Dedifferentiated amniotic fluid mesenchymal stem cell (primary cell): ENCODE results near the gene CLIP1.
"Not testable (repeated sequence)": the region's sequence is repeated elsewhere in the genome, so short reads cannot be mapped to it uniquely, and the experiment has no call there.

Experiments used
- DNase-seq: peaks from one replicate; pipeline ENCODE4 v3.0.0-alpha.2; 2016; ENCODE audit errors: extremely low spot score

CLIP1 gene

DNA sequence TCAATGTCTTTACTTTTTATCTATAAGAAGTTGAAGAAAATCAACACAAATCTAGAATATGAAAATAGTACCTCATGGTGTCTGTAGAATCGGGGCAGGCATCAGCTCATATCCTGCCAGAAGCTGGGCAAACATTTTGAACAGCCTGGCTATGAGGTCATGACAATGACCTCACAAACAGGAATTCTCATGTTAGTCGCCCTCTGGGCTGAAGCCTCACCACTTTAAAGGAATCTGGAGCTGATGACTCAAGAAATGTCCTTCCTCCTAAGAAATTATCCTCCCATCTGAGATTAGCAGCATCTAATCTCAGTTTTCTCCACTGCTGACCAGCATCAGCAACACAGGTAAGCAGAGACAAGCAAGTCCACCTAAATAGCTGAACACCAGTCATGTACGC lies 27.1 kb downstream of the CLIP1 start:
- no peak for DNase-seq

GRCh38 chr12:122394626-122395194 lies 27.8 kb downstream of the CLIP1 start:
- DNase-seq: no peak

DNA sequence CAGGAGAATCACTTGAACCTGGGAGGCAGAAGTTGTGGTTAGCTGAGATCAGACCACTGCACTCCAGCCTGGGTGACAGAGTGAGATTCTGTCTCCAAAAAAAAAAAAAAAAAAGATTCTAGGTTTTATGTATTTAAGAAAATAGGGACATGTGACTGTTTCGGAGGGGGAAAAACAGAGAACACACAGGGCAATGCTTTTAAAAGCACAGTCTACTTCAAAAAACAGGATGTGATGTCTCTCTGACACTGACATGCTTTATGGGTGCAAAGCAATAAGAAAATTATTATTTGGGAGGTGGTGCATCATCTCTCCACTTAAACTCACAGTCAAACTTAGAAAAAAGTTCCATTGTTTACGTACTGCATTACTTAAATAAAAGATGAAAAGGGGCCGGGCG lies 28.7 kb downstream of the CLIP1 start:
- DNase-seq: no peak

- no peak for DNase-seq
Measured at GRCh38 chr12:122392411-122392810, 30.1 kb downstream of the CLIP1 start.

- no peak for DNase-seq
Measured at GRCh38 chr12:122389677-122390076, 32.8 kb downstream of the CLIP1 start.

DNA sequence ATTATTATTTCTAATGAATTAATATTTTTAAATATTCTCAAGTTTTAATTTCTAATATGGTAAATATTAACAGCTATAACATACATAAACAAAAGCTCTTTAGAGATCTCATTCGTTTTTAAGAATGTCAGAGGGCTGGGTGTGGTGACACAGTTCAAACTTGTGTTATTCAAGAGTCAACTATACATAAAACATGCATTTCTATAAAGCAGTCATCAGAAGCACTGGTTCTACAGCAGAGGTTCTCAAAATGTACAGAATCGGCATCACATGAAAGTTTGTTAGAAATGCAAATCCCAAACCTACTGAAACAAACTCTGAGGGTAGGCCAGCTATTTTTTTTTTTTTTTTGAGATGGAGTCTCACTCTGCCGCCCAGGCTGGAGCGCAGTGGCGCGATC lies 34.6 kb downstream of the CLIP1 start:
- DNase-seq: no peak

DNA sequence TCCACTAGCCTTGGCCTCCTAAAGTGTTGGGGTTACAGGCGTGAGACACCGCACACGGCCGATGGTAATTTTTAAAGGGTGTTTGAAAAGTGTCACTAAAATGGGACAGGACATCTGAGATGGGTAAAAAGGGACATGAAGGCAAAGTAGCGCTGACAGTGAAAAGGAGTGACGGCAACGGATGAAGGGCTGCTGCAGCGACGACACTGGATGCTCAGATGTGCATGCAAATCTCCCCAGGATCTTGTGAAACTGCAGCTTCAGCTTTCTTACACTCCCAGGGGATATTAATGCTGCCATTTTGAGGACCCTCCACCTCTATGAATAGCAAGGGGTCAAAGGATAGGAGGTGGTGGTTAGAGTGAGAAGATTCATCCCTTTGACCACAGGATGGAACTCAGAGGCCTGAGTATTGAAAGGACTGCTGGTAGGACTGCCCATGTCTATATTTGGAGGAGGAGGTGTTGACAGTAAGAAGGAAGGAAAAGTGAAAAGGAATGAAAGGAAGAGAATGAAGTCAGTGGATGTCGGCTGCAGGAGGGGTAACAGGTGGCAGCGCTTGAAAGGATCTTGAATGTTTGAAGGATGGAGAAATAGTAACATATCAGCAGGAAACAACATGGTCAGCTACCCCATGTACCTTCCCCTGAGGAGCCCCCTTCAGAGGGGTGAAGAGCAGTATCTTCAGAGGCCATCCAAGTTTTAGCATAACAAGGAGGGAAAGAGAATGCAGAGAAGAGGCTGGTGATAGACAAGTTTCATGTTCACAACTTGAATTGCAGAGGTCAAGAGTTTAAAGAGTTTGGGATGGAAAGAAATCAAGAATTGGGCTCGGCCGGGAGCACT lies 37.1 kb downstream of the CLIP1 start:
- no peak for DNase-seq

GRCh38 chr12:122382919-122383350 lies 39.5 kb downstream of the CLIP1 start:
- DNase-seq: no peak

GRCh38 chr12:122381021-122381420 lies 41.4 kb downstream of the CLIP1 start:
- no peak for DNase-seq

GRCh38 chr12:122376751-122377150 lies 45.7 kb downstream of the CLIP1 start:
- not testable (repeated sequence) for DNase-seq

DNA sequence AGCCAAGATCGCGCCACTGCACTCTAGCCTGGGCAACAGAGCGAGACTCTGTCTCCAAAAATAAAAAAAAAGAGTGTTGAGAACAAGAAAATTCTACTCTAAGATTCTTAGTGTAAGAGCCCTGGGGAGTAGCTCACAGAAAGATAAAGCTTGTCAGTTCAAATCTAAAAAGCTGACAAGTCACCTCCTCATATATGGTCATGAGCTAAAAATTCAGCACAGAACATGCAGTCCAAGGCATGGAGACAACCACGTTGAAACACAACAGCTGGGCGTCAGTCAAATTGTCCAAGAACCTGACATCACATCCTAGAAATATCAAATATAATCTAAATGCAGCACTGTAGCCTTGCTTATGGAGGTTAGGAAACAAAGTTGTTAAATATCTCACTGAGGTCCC lies 47.8 kb downstream of the CLIP1 start:
- no peak for DNase-seq

DNA sequence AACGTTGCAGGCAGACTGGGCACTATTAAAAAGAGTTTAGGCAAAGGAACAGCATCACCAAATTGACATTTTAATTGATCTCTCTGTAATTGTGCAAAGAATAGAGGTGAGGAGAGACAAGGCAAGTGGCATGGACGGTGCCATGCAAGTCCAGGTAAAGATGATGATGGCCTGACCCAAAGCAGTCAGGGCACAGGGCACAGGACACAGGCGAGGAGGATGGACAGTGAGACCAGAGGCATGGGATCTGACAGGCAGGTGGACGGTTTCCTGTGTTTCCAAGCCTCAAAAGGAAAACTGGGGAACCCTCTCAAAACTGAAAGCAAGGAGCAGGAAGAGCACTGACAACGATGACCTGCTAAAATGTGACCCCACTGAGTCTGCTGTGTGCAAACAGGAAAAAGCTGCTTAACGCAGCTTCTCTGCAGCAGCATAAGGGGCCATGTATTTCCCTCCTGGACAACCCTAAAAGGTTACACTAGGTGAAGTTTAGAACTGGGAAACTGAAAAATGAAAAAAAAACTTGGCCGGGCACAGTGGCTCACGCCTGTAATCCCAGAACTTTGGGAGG lies 50.9 kb downstream of the CLIP1 start:
- DNase-seq: no peak

GRCh38 chr12:122368361-122369073 lies 54.0 kb downstream of the CLIP1 start:
- no peak for DNase-seq

DNA sequence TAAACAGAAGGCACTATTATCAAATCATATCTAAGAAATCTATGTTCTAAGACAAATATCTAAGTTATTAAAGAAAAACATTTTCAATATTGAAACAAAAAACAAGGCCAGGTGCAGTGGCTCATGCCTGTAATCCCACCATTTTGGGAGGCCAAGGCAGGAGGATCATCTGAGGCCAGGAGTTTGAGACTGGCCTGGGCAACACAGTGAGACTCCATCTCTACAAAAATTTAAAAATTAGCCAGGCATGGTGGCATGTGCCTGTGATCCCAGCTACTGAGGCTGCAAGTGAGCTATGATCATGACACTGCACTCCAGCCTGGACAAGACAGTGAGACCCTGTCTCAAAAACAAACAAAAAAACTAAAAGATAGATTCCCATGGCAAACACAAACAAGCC lies 54.8 kb downstream of the CLIP1 start:
- not testable (repeated sequence) for DNase-seq

GRCh38 chr12:122366685-122367475 lies 55.6 kb downstream of the CLIP1 start:
- DNase-seq: peak; percentile 85

DNA sequence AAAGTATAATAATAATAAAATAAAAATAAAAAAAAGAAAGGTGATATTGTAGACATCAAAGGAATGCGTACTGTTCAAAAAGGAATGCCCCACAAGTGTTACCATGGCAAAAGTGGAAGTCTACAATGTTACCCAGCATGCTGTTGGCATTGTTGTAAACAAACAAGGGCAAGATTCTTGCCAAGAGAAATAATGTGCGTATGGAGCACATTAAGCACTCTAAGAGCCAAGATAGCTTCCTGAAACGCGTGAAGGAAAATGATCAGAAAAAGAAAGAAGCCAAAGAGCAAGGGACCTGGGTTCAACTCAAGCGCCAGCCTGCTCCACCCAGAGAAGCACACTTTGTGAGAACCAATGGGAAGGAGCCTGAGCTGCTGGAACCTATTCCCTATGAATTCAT lies 57.2 kb downstream of the CLIP1 start:
- DNase-seq: not testable (repeated sequence)

- no peak for DNase-seq
Measured at GRCh38 chr12:122363782-122364181, 58.7 kb downstream of the CLIP1 start.

- no peak for DNase-seq
Measured at GRCh38 chr12:122362755-122363154, 59.7 kb downstream of the CLIP1 start.

- DNase-seq: not testable (repeated sequence)
Measured at GRCh38 chr12:122358403-122358802, 64.1 kb downstream of the CLIP1 start.

DNA sequence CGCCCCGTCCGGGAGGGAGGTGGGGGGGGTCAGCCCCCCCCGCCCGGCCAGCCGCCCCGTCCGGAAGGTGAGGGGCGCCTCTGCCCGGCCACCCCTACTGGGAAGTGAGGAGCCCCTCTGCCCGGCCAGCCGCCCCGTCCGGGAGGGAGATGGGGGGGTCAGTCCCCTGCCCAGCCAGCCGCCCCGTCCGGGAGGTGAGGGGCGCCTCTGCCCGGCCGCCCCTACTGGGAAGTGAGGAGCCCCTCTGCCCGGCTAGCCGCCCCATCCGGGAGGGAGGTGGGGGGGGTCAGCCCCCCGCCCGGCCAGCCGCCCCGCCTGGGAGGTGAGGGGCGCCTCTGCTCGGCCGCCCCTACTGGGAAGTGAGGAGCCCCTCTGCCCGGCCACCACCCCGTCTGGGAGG lies 64.9 kb downstream of the CLIP1 start:
- DNase-seq: not testable (repeated sequence)

- DNase-seq: not testable (repeated sequence)
Measured at GRCh38 chr12:122356991-122357390, 65.5 kb downstream of the CLIP1 start.
